SK-N-SH treated with all-trans-retinoic acid at 6 μM for 48 hours (cell line): ENCODE measurements around the gene ANKDD1A.

Source experiments
- ATAC-seq: fragments of 200-7000 bp; cut with Tn5 transposase; 3 replicates; pipeline ENCODE4 v1.9.1; 2020; ENCODE audit warnings: mild to moderate bottlenecking, moderate library complexity
- ARNTL ChIP-seq: fragments of 450-650 bp; formaldehyde crosslinking; IDR thresholded peaks from 2 replicates; pipeline ENCODE4 v1.5.0; 2020; ENCODE audit warnings: low read depth, mild to moderate bottlenecking, moderate library complexity, borderline replicate concordance
- BACH2 ChIP-seq: fragments of 250-450 bp; sonication (Bioruptor Pico); IDR thresholded peaks from 2 replicates; pipeline ENCODE4 v1.9.0; 2021; ENCODE audit warnings: mild to moderate bottlenecking, borderline replicate concordance
- CSDC2 ChIP-seq: fragments of 250-450 bp; sonication (Bioruptor Pico); IDR thresholded peaks from 2 replicates; pipeline ENCODE4 v1.5.0; 2020; ENCODE audit warnings: mild to moderate bottlenecking, moderate library complexity
- ISL1 ChIP-seq: fragments of 250-450 bp; sonication (Bioruptor Pico); IDR thresholded peaks from 2 replicates; pipeline ENCODE4 v2.1.2; 2022; ENCODE audit warnings: mild to moderate bottlenecking, moderate library complexity
- OSR1 ChIP-seq: fragments of 250-450 bp; sonication (Bioruptor Pico); IDR thresholded peaks from 2 replicates; pipeline ENCODE4 v1.8.0; 2022; ENCODE audit warnings: moderate library complexity, mild to moderate bottlenecking, inconsistent platforms
- PATZ1 ChIP-seq: fragments of 250-450 bp; sonication (Bioruptor Pico); IDR thresholded peaks from 2 replicates; pipeline ENCODE4 v1.8.0; 2020; ENCODE audit warnings: mild to moderate bottlenecking, moderate library complexity, borderline replicate concordance
- PPARA ChIP-seq: fragments of 250-450 bp; sonication (Bioruptor Pico); IDR thresholded peaks from 2 replicates; pipeline ENCODE4 v1.5.0; 2020; ENCODE audit warnings: mild to moderate bottlenecking, borderline replicate concordance
- RARB ChIP-seq: fragments of 250-450 bp; sonication (Bioruptor Pico); IDR thresholded peaks from 2 replicates; pipeline ENCODE4 v1.8.0; 2021; ENCODE audit warnings: mild to moderate bottlenecking, moderate library complexity
- SNAI2 ChIP-seq: fragments of 250-450 bp; sonication (Bioruptor Pico); IDR thresholded peaks from 2 replicates; pipeline ENCODE4 v1.5.0; 2020; ENCODE audit warnings: mild to moderate bottlenecking, moderate library complexity
- TCF4 ChIP-seq: fragments of 250-450 bp; sonication (Bioruptor Pico); IDR thresholded peaks from 2 replicates; pipeline ENCODE4 v1.8.0; 2021; ENCODE audit warnings: mild to moderate bottlenecking, moderate library complexity, borderline replicate concordance
- TOX ChIP-seq: fragments of 250-450 bp; sonication (Bioruptor Pico); IDR thresholded peaks from 2 replicates; pipeline ENCODE4 v1.8.0; 2021; ENCODE audit warnings: mild to moderate bottlenecking, moderate library complexity, borderline replicate concordance
- TSHZ2 ChIP-seq: fragments of 250-450 bp; sonication (Bioruptor Pico); IDR thresholded peaks from 2 replicates; pipeline ENCODE4 v1.5.0; 2020; ENCODE audit warnings: mild to moderate bottlenecking, moderate library complexity
- ZC3H10 ChIP-seq: fragments of 250-450 bp; sonication (Bioruptor Pico); IDR thresholded peaks from 2 replicates; pipeline ENCODE4 v1.5.1; 2021; ENCODE audit warnings: mild to moderate bottlenecking, moderate library complexity
- ZFP3 ChIP-seq: fragments of 250-450 bp; sonication (Bioruptor Pico); IDR thresholded peaks from 2 replicates; pipeline ENCODE4 v1.5.0; 2020; ENCODE audit warnings: mild to moderate bottlenecking, moderate library complexity
- ZFP30 ChIP-seq: fragments of 450-650 bp; formaldehyde crosslinking; IDR thresholded peaks from 2 replicates; pipeline ENCODE4 v1.5.0; 2022; ENCODE audit warnings: mild to moderate bottlenecking, moderate library complexity
- ZNF565 ChIP-seq: fragments of 450-650 bp; formaldehyde crosslinking; conservative IDR thresholded peaks from 2 replicates; pipeline ENCODE4 v1.5.0; 2020; ENCODE audit warnings: low read depth, mild to moderate bottlenecking, moderate library complexity
- ZNF70 ChIP-seq: fragments of 450-650 bp; formaldehyde crosslinking; IDR thresholded peaks from 2 replicates; pipeline ENCODE4 v1.5.0; 2020; ENCODE audit warnings: mild to moderate bottlenecking, moderate library complexity
- TF ChIP-seq, protein P1 (sequence below): fragments of 250-450 bp; sonication (Bioruptor Pico); IDR thresholded peaks from 2 replicates; pipeline ENCODE4 v1.5.1; 2020; ENCODE audit warnings: low read depth, mild to moderate bottlenecking, moderate library complexity
- TF ChIP-seq, protein P2 (sequence below): fragments of 250-450 bp; sonication (Bioruptor Pico); IDR thresholded peaks from 2 replicates; pipeline ENCODE4 v1.8.0; 2021; ENCODE audit warnings: low read depth, mild to moderate bottlenecking, moderate library complexity, borderline replicate concordance

The ANKDD1A gene

GRCh38 chr15:64991536-64992135 is 79.9 kb downstream of the ANKDD1A start:
- TF ChIP-seq ZFP30 (no peak), ARNTL (CRISPR knock-in tag) (no peak), BACH2 (no peak), ISL1 (CRISPR knock-in tag) (no peak), ZFP3 (no peak), CSDC2 (CRISPR knock-in tag) (no peak), SNAI2 (CRISPR knock-in tag) (no peak), ZNF70 (CRISPR knock-in tag) (no peak), TSHZ2 (CRISPR knock-in tag) (no peak), PPARA (CRISPR knock-in tag) (no peak), RARB (no peak), ZC3H10 (CRISPR knock-in tag) (no peak), ZNF565 (CRISPR knock-in tag) (no peak)
- TF ChIP-seq, protein P1, sequence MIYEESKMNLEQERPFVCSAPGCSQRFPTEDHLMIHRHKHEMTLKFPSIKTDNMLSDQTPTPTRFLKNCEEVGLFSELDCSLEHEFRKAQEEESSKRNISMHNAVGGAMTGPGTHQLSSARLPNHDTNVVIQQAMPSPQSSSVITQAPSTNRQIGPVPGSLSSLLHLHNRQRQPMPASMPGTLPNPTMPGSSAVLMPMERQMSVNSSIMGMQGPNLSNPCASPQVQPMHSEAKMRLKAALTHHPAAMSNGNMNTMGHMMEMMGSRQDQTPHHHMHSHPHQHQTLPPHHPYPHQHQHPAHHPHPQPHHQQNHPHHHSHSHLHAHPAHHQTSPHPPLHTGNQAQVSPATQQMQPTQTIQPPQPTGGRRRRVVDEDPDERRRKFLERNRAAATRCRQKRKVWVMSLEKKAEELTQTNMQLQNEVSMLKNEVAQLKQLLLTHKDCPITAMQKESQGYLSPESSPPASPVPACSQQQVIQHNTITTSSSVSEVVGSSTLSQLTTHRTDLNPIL (CRISPR knock-in tag), result no peak
- TF ChIP-seq, protein P2, sequence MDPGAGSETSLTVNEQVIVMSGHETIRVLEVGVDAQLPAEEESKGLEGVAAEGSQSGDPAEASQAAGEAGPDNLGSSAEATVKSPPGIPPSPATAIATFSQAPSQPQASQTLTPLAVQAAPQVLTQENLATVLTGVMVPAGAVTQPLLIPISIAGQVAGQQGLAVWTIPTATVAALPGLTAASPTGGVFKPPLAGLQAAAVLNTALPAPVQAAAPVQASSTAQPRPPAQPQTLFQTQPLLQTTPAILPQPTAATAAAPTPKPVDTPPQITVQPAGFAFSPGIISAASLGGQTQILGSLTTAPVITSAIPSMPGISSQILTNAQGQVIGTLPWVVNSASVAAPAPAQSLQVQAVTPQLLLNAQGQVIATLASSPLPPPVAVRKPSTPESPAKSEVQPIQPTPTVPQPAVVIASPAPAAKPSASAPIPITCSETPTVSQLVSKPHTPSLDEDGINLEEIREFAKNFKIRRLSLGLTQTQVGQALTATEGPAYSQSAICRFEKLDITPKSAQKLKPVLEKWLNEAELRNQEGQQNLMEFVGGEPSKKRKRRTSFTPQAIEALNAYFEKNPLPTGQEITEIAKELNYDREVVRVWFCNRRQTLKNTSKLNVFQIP (CRISPR knock-in tag), result no peak
- no peak for ATAC-seq

DNA sequence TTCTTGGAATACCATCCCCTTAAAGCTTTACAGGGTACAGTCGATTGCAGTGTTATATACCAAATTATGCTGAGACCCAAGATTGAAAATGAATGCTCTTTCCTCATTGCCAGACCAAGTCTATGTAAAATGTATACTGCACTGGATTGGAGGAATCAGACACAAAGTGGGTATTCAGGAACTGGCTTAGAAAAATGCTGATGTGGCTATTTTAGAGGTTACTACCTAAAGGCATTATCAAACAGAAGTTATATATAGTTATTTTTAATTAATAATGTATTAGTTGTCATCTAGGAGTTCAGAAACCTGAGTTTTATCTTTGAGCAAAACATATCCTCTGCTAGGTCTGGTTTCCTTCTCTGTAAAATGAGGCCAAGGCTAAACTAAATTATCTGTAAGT is 81.6 kb downstream of the ANKDD1A start:
- no peak for ATAC-seq
- TF ChIP-seq TSHZ2 (CRISPR knock-in tag) (no peak), ISL1 (CRISPR knock-in tag) (no peak), PATZ1 (CRISPR knock-in tag) (no peak), ZNF70 (CRISPR knock-in tag) (no peak), RARB (no peak), ZFP3 (no peak), TCF4 (no peak), OSR1 (no peak), ZC3H10 (CRISPR knock-in tag) (no peak), BACH2 (no peak), TOX (CRISPR knock-in tag) (no peak)
- TF ChIP-seq, protein P2 (CRISPR knock-in tag), result no peak
- TF ChIP-seq, all 23 proteins: peak for 0
